ENCODE results near the gene CHPF2. TPM values are rescaled to one million over a fixed set of nuclear protein-coding genes. Genes with fewer than 3 reads are reported as not detected.

The CHPF2 gene
- total RNA-seq, 1 donor from 2014 or later: 17.3 TPM

- H3K27me3 ChIP-seq (ENCODE audit: low read depth): peaks cover 32% of the 10 kb centered on the region
- no peak for DNase-seq
- H3K9me3 ChIP-seq (replicated peaks): no peaks in the 10 kb centered on the region
- H3K27ac ChIP-seq (replicated peaks): no peak overlapping the region
- intact Hi-C loops (cut with micrococcal nuclease): no loop called here
- no peak for TF ChIP-seq CTCF (IDR thresholded peaks at IDR 0.05; ENCODE audit: borderline replicate concordance)
- no peak overlapping the region for H3K4me3 ChIP-seq
- H3K4me1 ChIP-seq: no peaks in the 10 kb centered on the region
- H3K36me3 ChIP-seq: no peaks in the 10 kb centered on the region
These were observed 25.0 kb upstream of the CHPF2 start for GRCh38 chr7:151207315-151207714.

GRCh38 chr7:151207804-151208203 is 24.5 kb upstream of the CHPF2 start:
- intact Hi-C loops (cut with micrococcal nuclease): no loop called here
- peaks cover 27% of the 10 kb centered on the region for H3K27me3 ChIP-seq (ENCODE audit: low read depth)
- H3K4me1 ChIP-seq: no peaks in the 10 kb centered on the region
- TF ChIP-seq CTCF (IDR thresholded peaks at IDR 0.05; ENCODE audit: borderline replicate concordance): no peak
- H3K9me3 ChIP-seq (replicated peaks): no peaks in the 10 kb centered on the region
- no peak overlapping the region for H3K27ac ChIP-seq (replicated peaks)
- no peak overlapping the region for H3K4me3 ChIP-seq
- H3K36me3 ChIP-seq: no peaks in the 10 kb centered on the region
- DNase-seq: no peak

- Histone ChIP-seq H3K36me3 (peaks cover 3% of the 10 kb centered on the region), H3K4me3 (no peak overlapping the region), H3K27me3 (ENCODE audit: low read depth) (peaks cover 22% of the 10 kb centered on the region), H3K27ac (replicated peaks) (no peak overlapping the region), H3K4me1 (no peaks in the 10 kb centered on the region), H3K9me3 (replicated peaks) (no peaks in the 10 kb centered on the region)
- intact Hi-C loops (cut with micrococcal nuclease): no loop called here
- no peak for DNase-seq
- TF ChIP-seq CTCF (IDR thresholded peaks at IDR 0.05; ENCODE audit: borderline replicate concordance): no peak
These were observed 23.9 kb upstream of the CHPF2 start for GRCh38 chr7:151208253-151208862.

- no peak for TF ChIP-seq CTCF (IDR thresholded peaks at IDR 0.05; ENCODE audit: borderline replicate concordance)
- no peak for DNase-seq
These were observed 22.7 kb upstream of the CHPF2 start for GRCh38 chr7:151209588-151209987.

GRCh38 chr7:151210087-151210854 is 22.0 kb upstream of the CHPF2 start, which contains the start of gene H2BK1:
H2BK1 (minus strand) TSS chr7:151210488; CDS start chr7:151210318, 170 bp downstream.
- no peak for TF ChIP-seq CTCF (IDR thresholded peaks at IDR 0.05; ENCODE audit: borderline replicate concordance)
- intact Hi-C loops (cut with micrococcal nuclease): no loop called here
- DNase-seq: no peak

More at GRCh38 chr7:151209588-151209987, 22.7 kb upstream of the CHPF2 start:
- no peak overlapping the region for H3K27ac ChIP-seq (replicated peaks)
- H3K36me3 ChIP-seq: peaks cover 15% of the 10 kb centered on the region
- no peaks in the 10 kb centered on the region for H3K4me1 ChIP-seq
- intact Hi-C loops (cut with micrococcal nuclease): no loop called here
- H3K4me3 ChIP-seq: no peak overlapping the region
- H3K27me3 ChIP-seq (ENCODE audit: low read depth): peaks cover 9% of the 10 kb centered on the region
- H3K9me3 ChIP-seq (replicated peaks): no peaks in the 10 kb centered on the region

More at GRCh38 chr7:151210087-151210854, 22.0 kb upstream of the CHPF2 start, which contains the start of gene H2BK1:
- Histone ChIP-seq H3K4me1 (no peaks in the 10 kb centered on the region), H3K9me3 (replicated peaks) (no peaks in the 10 kb centered on the region), H3K36me3 (peaks cover 22% of the 10 kb centered on the region), H3K4me3 (no peak within 1 kb of the TSS), H3K27ac (replicated peaks) (no peak within 1 kb of the TSS), H3K27me3 (ENCODE audit: low read depth) (peaks cover 3% of the 10 kb centered on the region)
